HFFc6 (cell line): ENCODE data around the gene TANK. TPM values are rescaled to one million over a fixed set of nuclear protein-coding genes. Genes with fewer than 3 reads are reported as not detected.

Experiments used
- DNase-seq: peaks from one replicate; pipeline ENCODE4 v3.0.0-alpha.2; 2018
- H3K27ac Mint-ChIP-seq: 2 replicates; pipeline ENCODE4 v1.8.0; 2020; ENCODE audit warnings: mild to moderate bottlenecking, mixed read lengths
- H3K27me3 Mint-ChIP-seq: 2 replicates; pipeline ENCODE4 v1.8.0; 2021; ENCODE audit warnings: mild to moderate bottlenecking, moderate library complexity, mixed read lengths; ENCODE audit not compliant: insufficient read depth
- H3K36me3 Mint-ChIP-seq: 2 replicates; pipeline ENCODE4 v1.8.0; 2021; ENCODE audit warnings: low read depth, mixed read lengths
- H3K4me1 Mint-ChIP-seq: 2 replicates; pipeline ENCODE4 v1.8.0; 2020; ENCODE audit warnings: low read depth, mixed read lengths
- H3K4me3 Mint-ChIP-seq: 2 replicates; pipeline ENCODE4 v1.8.0; 2020; ENCODE audit warnings: mild to moderate bottlenecking, moderate library complexity, mixed read lengths
- H3K9me3 Mint-ChIP-seq: 2 replicates; pipeline ENCODE4 v1.8.0; 2020; ENCODE audit warnings: mild to moderate bottlenecking, mixed read lengths
- CTCF ChIP-seq: fragments of 200-600 bp; sonication (generic); IDR thresholded peaks from 2 replicates; pipeline ENCODE4 v1.5.0; 2021; ENCODE audit warnings: antibody characterized with exemption, mild to moderate bottlenecking
- total RNA-seq, 6 experiments: library from RNA; stranded (reverse); fragmentation: NEBNext Ultra II Directional; extraction: Animal tissue kit (Norgen Biotek cat#: 25700); gene quantifications; 2 replicates in 1 of 6; 3 replicates in 5 of 6; pipeline ENCODE4 v1.2.3, GENCODE V29; 2021

The TANK gene
- total RNA-seq, 6 experiments from 2014 or later: 28.9 to 38.9 (median 36.5) TPM

- Mint-ChIP-seq H3K27ac (no peak overlapping the region), H3K36me3 (no peaks in the 10 kb centered on the region), H3K4me1 (no peaks in the 10 kb centered on the region), H3K4me3 (no peak overlapping the region), H3K27me3 (peaks cover 17% of the 10 kb centered on the region), H3K9me3 (no peaks in the 10 kb centered on the region)
- no peak for TF ChIP-seq CTCF
- DNase-seq: no peak
These were observed 123.7 kb downstream of the TANK start for GRCh38 chr2:161283926-161284325.

Other genes starting within 250 kb of the TANK start
- 10 to 100 TPM; 74.7 to 88.8 (median 78.7) TPM for gene PSMD14, start 148.0 kb downstream of the TANK start, total RNA-seq